PFSK-1 (cell line): ENCODE measurements around the gene CBS.

Experiments
- REST ChIP-seq, 2 experiments: IDR thresholded peaks; 2 replicates each; pipeline versions ENCODE4 v1.6.1 to v1.8.0; 2011 to 2012; ENCODE audit warnings: low read depth in 2 of 2, low read length in 2 of 2, control low read depth in 1 of 2, inconsistent platforms in 1 of 2, mild to moderate bottlenecking in 1 of 2, moderate library complexity in 1 of 2; ENCODE audit not compliant: insufficient read depth in 1 of 2
- SIN3A ChIP-seq: IDR thresholded peaks from 2 replicates; pipeline ENCODE4 v1.6.1; 2012; ENCODE audit warnings: mild to moderate bottlenecking, low read length, moderate library complexity, borderline replicate concordance; ENCODE audit not compliant: insufficient read depth
- TAF1 ChIP-seq: IDR thresholded peaks from 2 replicates; pipeline ENCODE4 v1.6.1; 2012; ENCODE audit warnings: low read length, control low read depth, borderline replicate concordance; ENCODE audit not compliant: insufficient read depth

- TF ChIP-seq SIN3A (no peak), TAF1 (no peak), REST (IDR thresholded peaks at IDR 0.05; ENCODE audit: insufficient read depth in 1 of 2, low read depth in 2 of 2, low read length in 2 of 2) (no peak)
These were observed 45.9 kb downstream of the CBS start for GRCh38 chr21:43029785-43030184.
